ENCODE measurements around the gene MAML2.

MAML2 gene

GRCh38 chr11:96096360-96096759 lies 246.6 kb downstream of the MAML2 start:
- no peak for DNase-seq (ENCODE audit: low spot score)
- TF ChIP-seq CTCF (IDR thresholded peaks at IDR 0.05; ENCODE audit: extremely low read depth, missing control alignments): no peak

GRCh38 chr11:96095884-96096303 lies 247.1 kb downstream of the MAML2 start:
- no peak for DNase-seq (ENCODE audit: low spot score)
- no peak for TF ChIP-seq CTCF (IDR thresholded peaks at IDR 0.05; ENCODE audit: extremely low read depth, missing control alignments)

- no peak for TF ChIP-seq CTCF (IDR thresholded peaks at IDR 0.05; ENCODE audit: extremely low read depth, missing control alignments)
- no peak for DNase-seq (ENCODE audit: low spot score)
These were observed 248.8 kb downstream of the MAML2 start for GRCh38 chr11:96094156-96094555.

DNA sequence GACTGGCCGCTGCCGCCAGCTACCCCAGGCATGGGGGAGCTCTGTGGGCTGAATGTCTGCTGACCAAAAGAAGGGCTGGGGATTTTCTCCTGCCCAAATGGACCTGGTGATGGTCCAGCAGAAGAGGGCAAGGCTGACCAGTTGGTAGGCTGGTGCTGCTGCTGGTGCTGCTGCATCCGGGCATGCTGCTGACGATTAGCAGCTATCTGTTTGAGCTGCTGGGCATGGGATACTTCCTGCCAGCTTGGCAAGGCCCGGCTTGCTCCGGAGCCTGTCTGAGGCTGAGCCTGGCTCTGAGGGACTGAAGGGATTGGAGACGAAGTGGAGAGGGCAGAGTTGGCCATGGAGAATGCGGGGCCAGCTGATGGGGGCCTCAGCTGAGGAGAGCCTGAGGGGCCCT lies 250.5 kb downstream of the MAML2 start:
- TF ChIP-seq CTCF (IDR thresholded peaks at IDR 0.05; ENCODE audit: extremely low read depth, missing control alignments): no peak
- DNase-seq (ENCODE audit: low spot score): no peak

- peak; percentile 14 for TF ChIP-seq CTCF (IDR thresholded peaks at IDR 0.05; ENCODE audit: extremely low read depth, missing control alignments)
- no peak for DNase-seq (ENCODE audit: low spot score)
These were observed 251.5 kb downstream of the MAML2 start for GRCh38 chr11:96091476-96091875.

- DNase-seq (ENCODE audit: low spot score): no peak
- TF ChIP-seq CTCF (IDR thresholded peaks at IDR 0.05; ENCODE audit: extremely low read depth, missing control alignments): no peak
These were observed 252.3 kb downstream of the MAML2 start for GRCh38 chr11:96090711-96091110.

DNA sequence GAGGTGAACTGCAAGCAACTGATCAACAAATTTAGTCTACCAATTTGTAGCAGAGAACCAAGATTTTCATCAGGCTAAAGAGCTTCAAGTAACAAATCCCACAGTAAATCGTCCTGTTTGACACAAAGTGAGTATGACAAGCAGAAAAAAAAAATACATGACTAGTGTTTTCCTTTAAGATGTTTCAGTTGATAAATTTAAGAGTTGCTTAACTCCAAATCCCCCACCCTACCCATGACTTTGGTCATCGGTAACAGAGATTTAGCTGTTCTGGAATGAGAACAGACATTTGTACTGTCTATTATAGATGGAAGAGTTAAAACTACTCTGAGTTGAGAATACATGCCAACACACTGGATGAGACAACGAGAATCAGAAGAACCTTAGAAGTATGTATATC lies 254.1 kb downstream of the MAML2 start:
- no peak for DNase-seq (ENCODE audit: low spot score)
- TF ChIP-seq CTCF (IDR thresholded peaks at IDR 0.05; ENCODE audit: extremely low read depth, missing control alignments): no peak

Measured in GM20000 (cell line).